IPS-20b (cell line): ENCODE data around the gene CASP6.

ENCODE experiments used
- H3K27ac ChIP-seq: one replicate; pipeline ENCODE4 v1.5.1; 2013; ENCODE audit warnings: low read length
- H3K27me3 ChIP-seq: 2 replicates; pipeline ENCODE4 v1.6.1; 2013; ENCODE audit warnings: mild to moderate bottlenecking, low read length, inconsistent platforms; ENCODE audit not compliant: insufficient read depth
- H3K36me3 ChIP-seq: 2 replicates; pipeline ENCODE4 v1.6.1; 2013; ENCODE audit warnings: low read depth, mild to moderate bottlenecking, inconsistent platforms, low read length, moderate library complexity; ENCODE audit not compliant: insufficient read depth
- H3K4me1 ChIP-seq: 2 replicates; pipeline ENCODE4 v1.6.1; 2013; ENCODE audit warnings: mild to moderate bottlenecking, control low read depth, inconsistent platforms, low read length, moderate library complexity; ENCODE audit not compliant: insufficient read depth
- H3K4me3 ChIP-seq: 2 replicates; pipeline ENCODE4 v1.5.1; 2013; ENCODE audit warnings: mild to moderate bottlenecking, low read length, inconsistent platforms
- H3K9ac ChIP-seq: 2 replicates; pipeline ENCODE4 v1.6.1; 2013; ENCODE audit warnings: low read depth, mild to moderate bottlenecking, inconsistent platforms, low read length, moderate library complexity
- H3K9me3 ChIP-seq: 2 replicates; pipeline ENCODE4 v1.6.1; 2013; ENCODE audit warnings: mild to moderate bottlenecking, low read depth, low read length, inconsistent platforms; ENCODE audit not compliant: insufficient read depth

The CASP6 gene

DNA sequence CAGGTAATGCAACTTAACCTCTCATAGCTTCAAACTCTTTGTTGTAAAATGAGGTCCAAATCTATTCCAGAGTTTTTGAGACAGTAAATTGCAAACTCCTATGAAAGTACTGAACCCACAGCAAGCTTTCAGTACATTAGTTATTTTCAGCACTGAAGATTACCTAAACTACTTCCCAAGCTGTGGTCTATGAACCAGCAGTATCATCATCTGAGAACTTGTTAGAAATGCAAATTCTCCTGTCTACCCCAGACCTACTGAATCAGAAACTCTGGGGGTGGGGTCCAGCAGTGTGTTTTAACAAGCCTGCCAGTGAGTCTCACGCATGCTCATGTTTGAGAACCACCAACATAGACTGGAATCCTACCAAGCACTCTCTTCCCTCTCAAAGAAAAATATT lies 5.7 kb upstream of the CASP6 start:
- H3K9ac ChIP-seq, result no peak overlapping the region
- H3K36me3 ChIP-seq, result peaks cover 42% of the 10 kb centered on the region
- no peak overlapping the region for H3K27ac ChIP-seq
- no peaks in the 10 kb centered on the region for H3K4me1 ChIP-seq
- H3K27me3 ChIP-seq, result no peaks in the 10 kb centered on the region
- no peaks in the 10 kb centered on the region for H3K9me3 ChIP-seq
- H3K4me3 ChIP-seq, result no peak overlapping the region

DNA sequence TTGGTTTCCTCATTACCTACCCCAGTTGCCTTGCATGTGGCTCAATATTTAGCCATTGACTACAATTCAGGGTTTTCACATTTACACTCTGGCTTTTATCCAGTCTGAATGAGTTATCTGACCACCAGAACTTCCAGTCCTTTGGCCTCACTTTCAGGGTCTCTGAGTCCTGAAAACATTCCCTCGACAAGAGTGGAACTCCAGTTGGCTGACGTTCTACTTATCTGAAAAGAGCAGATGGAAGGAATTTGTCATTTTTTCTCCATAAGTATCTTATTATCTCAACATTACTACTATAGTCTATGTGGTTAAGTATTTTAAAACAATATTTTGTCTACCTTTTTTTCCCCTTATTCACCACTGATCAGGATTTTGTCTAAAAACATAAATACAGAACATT lies 5.2 kb upstream of the CASP6 start:
- Histone ChIP-seq H3K4me1 (no peaks in the 10 kb centered on the region), H3K36me3 (peaks cover 37% of the 10 kb centered on the region), H3K9me3 (no peaks in the 10 kb centered on the region), H3K4me3 (no peak overlapping the region), H3K9ac (no peak overlapping the region), H3K27me3 (no peaks in the 10 kb centered on the region), H3K27ac (no peak overlapping the region)

DNA sequence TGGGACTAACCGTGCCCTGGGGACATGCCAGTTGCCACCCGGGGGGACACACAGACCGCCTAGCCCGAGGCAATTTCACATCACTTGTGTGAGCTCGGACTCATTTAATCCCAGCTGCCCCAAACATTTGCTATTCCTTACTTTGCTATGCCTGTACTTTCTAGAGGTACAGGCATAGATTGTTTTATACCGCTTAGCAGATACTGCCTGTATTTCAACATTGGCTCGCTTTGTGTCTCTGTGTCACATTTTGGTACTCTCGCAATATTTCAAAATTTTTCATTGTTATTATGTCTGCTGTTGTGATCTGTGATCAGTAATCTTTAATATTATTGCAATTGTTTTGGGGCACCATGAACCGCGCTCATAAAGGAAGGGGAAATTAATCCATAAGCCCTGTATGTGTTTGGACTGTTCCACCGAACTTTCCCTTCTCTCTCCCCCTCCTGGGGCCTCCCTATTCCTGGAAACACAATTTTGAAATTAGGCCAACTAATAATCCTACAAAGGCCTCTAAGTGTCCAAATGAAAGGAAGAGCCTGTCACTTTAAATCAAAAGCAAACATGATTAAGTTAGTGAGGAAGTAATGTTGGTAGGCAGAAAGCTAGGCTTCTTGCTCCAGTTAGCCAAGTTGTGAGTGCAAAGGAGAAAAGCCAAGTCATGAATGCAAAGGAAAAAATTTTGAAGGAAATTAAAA lies 568 bp upstream of the CASP6 start:
- Histone ChIP-seq H3K27ac (no peak overlapping the region), H3K4me3 (peak overlapping the region; percentile 85), H3K9ac (peak overlapping the region; percentile 89; the same call in 1 of the 2 replicates), H3K27me3 (no peaks in the 10 kb centered on the region), H3K9me3 (no peaks in the 10 kb centered on the region), H3K36me3 (peaks cover 9% of the 10 kb centered on the region), H3K4me1 (peaks cover 5% of the 10 kb centered on the region; the same call in 1 of the 2 replicates)

DNA sequence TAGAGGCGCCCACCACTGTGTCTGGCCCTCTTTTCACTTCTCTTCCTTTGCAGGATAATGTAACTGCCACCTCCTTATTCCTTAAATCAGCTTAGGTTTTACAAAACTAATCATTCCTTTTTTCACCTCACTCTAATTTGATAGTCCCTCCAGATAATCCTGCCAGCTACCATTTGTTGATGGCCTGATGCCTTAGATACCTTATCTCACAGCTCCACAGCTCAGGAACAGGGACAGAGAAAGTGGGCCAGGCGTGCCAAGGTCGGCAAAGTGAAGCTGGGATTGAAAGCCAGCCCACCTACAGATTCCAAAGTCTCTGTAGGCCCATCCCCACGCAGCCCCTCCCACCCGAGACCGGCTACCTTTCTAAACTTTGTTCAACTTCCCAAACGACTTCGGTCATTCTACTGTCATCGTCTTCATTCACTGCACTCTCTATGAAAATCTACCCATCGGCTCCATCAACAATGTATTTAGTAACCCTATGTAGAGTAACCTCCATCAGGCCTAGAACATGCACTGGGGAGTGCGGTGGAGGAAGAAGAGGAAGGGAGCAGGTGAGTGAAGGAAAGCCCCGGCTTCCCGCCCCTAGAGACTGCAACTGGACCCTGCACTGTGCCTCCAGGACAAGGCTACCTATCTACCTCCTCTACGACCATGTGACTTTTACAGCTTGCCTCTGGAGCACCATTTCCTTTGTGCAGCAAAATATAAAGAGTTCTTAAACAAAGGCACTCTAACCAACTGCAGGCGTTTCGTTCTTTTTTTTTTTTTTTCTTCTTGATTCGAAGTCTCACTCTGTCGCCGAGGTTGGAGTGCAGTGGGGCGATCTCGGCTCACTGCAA lies 1.5 kb downstream of the CASP6 start:
- peak overlapping the region; percentile 89; the same call in 1 of the 2 replicates for H3K9ac ChIP-seq
- no peaks in the 10 kb centered on the region for H3K27me3 ChIP-seq
- peak overlapping the region; percentile 85 for H3K4me3 ChIP-seq
- peaks cover 9% of the 10 kb centered on the region for H3K36me3 ChIP-seq
- H3K27ac ChIP-seq, result peak overlapping the region; percentile 61
- no peaks in the 10 kb centered on the region for H3K9me3 ChIP-seq
- peaks cover 5% of the 10 kb centered on the region; the same call in 1 of the 2 replicates for H3K4me1 ChIP-seq

DNA sequence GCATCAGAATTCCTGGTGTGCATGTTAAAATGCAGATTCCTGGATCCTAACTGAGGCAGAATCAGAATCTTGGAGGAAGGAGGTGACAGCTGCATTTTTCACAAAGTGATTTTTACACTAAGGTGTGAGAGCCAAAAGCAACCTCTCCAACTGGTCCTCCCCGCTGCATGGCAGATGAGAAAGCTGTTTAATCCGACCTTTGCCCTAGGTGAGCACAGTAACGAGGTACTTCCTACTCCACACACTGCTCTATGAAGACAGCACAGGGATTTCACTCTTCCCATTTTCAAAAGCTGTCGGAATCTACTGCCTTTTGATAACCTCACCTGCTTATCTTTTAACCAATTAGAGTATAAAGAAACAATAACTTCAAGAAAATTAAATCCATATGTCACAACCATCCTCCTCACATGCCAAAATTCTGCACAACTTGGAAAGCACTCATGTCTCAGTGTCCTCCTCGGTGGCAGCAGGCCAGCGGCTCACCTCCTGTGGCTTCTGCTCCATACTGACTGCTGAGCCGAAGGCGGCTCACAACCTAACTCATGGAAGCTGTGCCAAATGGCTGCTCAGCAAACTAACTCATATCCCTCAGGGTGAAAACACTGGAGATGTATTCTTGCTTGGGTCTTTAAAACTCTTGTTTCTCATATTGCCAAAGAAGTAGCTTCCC lies 3.6 kb downstream of the CASP6 start:
- peaks cover 21% of the 10 kb centered on the region for H3K36me3 ChIP-seq
- H3K9me3 ChIP-seq, result no peaks in the 10 kb centered on the region
- no peak overlapping the region for H3K27ac ChIP-seq
- peaks cover 5% of the 10 kb centered on the region; the same call in 1 of the 2 replicates for H3K4me1 ChIP-seq
- no peak overlapping the region for H3K9ac ChIP-seq
- no peak overlapping the region for H3K4me3 ChIP-seq
- no peaks in the 10 kb centered on the region for H3K27me3 ChIP-seq

DNA sequence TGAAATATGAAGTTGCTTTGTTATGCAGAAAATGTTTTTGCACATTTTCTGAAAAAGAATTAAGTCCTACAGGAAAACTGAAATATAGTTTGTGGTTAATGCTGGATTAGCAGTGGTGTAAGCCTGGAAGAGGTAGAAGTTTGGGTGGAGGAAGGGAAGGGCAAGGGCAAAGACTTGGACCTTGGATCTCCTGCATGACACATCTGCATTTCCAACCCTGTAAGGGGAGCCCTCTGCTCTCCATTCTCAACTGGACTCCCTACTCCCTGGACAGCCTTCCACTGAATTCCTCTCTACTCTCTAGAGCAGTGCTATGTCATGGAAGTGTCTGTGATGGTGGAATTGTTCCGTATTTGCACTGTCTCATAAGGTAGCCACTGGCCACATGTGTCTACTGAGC lies 4.6 kb downstream of the CASP6 start:
- Histone ChIP-seq H3K4me3 (no peak overlapping the region), H3K9me3 (no peaks in the 10 kb centered on the region), H3K27me3 (no peaks in the 10 kb centered on the region), H3K9ac (no peak overlapping the region), H3K36me3 (peaks cover 31% of the 10 kb centered on the region), H3K27ac (no peak overlapping the region), H3K4me1 (peaks cover 5% of the 10 kb centered on the region; the same call in 1 of the 2 replicates)

DNA sequence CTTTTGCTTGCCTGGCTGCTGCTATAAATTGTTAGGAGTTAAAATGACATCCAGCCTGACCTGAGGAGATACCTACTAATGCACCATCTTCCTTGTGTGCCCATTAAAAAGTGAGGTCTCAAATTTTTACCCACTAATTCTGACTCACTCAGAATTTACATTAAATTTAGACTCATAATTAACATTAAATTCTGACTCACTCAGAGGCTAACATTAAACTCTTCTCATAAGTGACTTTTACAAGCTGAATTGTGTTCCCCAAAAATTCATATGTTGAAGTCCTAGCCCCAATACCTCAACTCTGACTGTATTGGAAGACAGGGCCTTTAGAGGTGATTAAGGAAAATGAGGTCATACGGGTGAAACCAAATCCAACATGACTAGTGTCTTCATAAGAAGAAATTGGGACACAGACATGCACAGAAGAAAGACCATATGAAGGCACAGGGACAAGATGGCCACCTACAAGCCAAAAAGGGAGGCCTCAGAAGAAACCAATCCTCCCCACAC lies 11.8 kb downstream of the CASP6 start:
- no peaks in the 10 kb centered on the region for H3K27me3 ChIP-seq
- peaks cover 60% of the 10 kb centered on the region for H3K36me3 ChIP-seq
- H3K27ac ChIP-seq, result no peak overlapping the region
- no peak overlapping the region for H3K4me3 ChIP-seq
- H3K4me1 ChIP-seq, result no peaks in the 10 kb centered on the region
- H3K9ac ChIP-seq, result no peak overlapping the region
- H3K9me3 ChIP-seq, result no peaks in the 10 kb centered on the region

DNA sequence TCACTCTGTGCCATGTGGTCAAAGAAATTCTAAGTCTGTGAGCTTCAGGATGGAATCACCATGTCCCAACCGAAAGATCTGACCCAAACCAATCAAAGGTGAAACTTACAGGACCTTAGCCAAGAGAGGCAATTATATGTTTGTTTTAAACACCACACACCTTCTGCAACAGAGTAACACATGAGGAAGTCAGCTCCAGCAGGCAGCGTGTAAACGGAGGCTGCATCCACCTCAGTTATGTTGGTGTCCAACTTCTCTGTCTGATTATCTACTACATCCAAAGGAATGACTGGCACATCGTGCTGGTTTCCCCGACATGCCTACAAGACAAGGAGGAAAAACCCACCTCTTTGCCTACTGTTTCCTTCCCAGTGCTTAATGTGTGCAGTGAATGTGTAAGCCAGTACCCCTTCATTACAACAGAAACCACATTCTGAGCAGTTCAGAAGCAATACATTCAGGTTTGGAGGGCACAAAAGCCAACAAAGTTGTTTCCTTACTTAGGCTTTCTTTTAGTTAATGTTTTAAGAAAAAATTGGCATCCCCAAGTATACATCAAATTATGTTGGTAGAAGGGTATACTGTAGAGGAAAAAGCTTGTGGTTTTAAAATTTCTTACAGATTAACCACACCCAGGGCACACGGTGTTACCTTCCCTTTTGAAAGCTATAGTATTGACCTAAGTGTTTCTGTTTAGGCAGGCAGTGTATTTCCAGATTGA lies 12.4 kb downstream of the CASP6 start:
- Histone ChIP-seq H3K36me3 (peaks cover 54% of the 10 kb centered on the region), H3K4me1 (no peaks in the 10 kb centered on the region), H3K27ac (no peak overlapping the region), H3K27me3 (no peaks in the 10 kb centered on the region), H3K9ac (no peak overlapping the region), H3K9me3 (no peaks in the 10 kb centered on the region), H3K4me3 (no peak overlapping the region)

DNA sequence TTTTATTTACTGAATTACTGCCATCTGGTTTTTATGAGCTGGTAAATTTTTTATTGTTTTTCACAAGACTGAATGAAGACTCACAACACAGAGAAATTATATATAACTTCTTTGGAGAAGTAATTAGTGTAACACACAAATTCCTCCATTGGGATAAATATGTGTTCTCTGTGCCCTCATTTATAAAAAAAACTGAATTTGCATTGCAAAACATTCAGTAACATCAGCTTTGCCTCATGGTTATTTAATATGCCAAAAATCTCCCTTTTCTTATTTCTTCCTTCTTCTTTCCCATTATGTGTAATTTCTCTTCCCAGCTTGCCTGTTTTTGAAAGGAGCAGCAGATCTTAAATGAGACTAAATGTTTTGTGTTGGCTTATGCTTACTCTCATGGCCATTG lies 18.5 kb downstream of the CASP6 start:
- H3K4me3 ChIP-seq, result no peak overlapping the region

DNA sequence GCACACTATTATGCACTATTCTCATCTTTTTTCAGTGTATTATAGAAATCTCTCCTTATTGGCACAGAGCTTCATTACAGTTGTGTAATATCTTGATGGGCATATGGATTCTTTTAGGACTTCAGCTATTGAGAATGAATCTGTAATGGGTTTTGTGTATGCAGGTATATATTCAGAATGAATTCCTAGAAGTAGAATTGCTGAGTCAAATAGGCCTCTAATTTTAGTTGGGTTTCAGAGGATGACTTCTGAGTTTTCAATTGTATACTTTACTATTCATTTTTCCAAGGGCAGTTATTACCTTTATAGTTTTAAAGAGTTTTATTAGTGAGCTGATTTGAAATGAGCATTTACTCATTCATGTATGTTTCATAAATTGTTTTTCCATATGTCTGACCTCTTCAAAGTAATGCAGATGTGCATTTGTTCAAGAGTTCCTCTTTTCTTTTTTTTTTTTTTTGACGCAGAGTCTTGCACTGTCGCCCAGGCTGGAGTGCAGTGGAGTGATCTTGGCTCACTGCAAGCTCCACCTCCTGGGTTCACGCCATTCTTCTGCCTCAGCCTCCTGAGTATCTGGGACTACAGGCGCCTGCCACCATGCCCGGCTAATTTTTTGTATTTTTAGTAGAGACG lies 19.5 kb downstream of the CASP6 start:
- no peak overlapping the region for H3K9ac ChIP-seq
- H3K4me1 ChIP-seq, result peaks cover 16% of the 10 kb centered on the region; the same call in 1 of the 2 replicates
- no peak overlapping the region for H3K27ac ChIP-seq
- H3K27me3 ChIP-seq, result no peaks in the 10 kb centered on the region
- H3K9me3 ChIP-seq, result no peaks in the 10 kb centered on the region
- peaks cover 11% of the 10 kb centered on the region for H3K36me3 ChIP-seq
- H3K4me3 ChIP-seq, result no peak overlapping the region

More for the DNA sequence above, 18.5 kb downstream of the CASP6 start:
- H3K9me3 ChIP-seq, result no peaks in the 10 kb centered on the region
- peaks cover 11% of the 10 kb centered on the region for H3K36me3 ChIP-seq
- H3K4me1 ChIP-seq, result peaks cover 16% of the 10 kb centered on the region; the same call in 1 of the 2 replicates
- no peaks in the 10 kb centered on the region for H3K27me3 ChIP-seq
- no peak overlapping the region for H3K27ac ChIP-seq
- H3K9ac ChIP-seq, result no peak overlapping the region
